HCT116 (cell line): Measurements from ENCODE around the gene CMBL. TPM values are rescaled to one million over a fixed set of nuclear protein-coding genes. Genes with fewer than 3 reads are reported as not detected.

ENCODE experiments used
- ATAC-seq: fragments of 200-7000 bp; cut with Tn5 transposase; 2 replicates; pipeline ENCODE4 v1.9.1; 2020; ENCODE audit warnings: mild to moderate bottlenecking, moderate library complexity
- BruUV-seq: library from RNA; stranded (reverse); fragments of 400-500 nt; replicated peaks from 2 replicates; lab custom pipeline; 2021; lab: Mats Ljungman, UMichigan
- CTCF ChIA-PET: fragments of 300-600 bp; sonication (Branson Sonifier 250); formaldehyde crosslinking; loops from one replicate; lab custom pipeline; 2021; ENCODE audit warnings: antibody characterized with exemption; lab: Charles Lee
- POLR2A ChIA-PET: fragments of 300-600, 350-600 bp; sonication (Branson Sonifier 250); formaldehyde crosslinking; loops from one replicate; lab custom pipeline; 2021; ENCODE audit warnings: antibody characterized with exemption; lab: Charles Lee
- RAD21 ChIA-PET, 2 experiments: fragments of 300-600 bp; sonication (Branson Sonifier 250); formaldehyde crosslinking; loops; one replicate each; lab custom pipeline; 2023; ENCODE audit warnings: low total read pairs in 2 of 2; ENCODE audit not compliant: uncharacterized antibody in 2 of 2, unreplicated experiment in 2 of 2, low non-redundant PET in 1 of 2; lab: Charles Lee
- DNase-seq: peaks from one replicate; pipeline ENCODE4 v3.0.0-alpha.2; 2010; ENCODE audit warnings: low read depth, low spot score
- H2AFZ ChIP-seq: fragments of 200-600 bp; shearing (Covaris generic), sonication (generic); 2 replicates; pipeline ENCODE4 v1.6.1; 2017; ENCODE audit warnings: low read depth, mixed run types, mixed read lengths, antibody characterized with exemption, low read length; ENCODE audit not compliant: poor library complexity, severe bottlenecking
- H3K27ac ChIP-seq: 2 replicates; pipeline ENCODE4 v1.5.1; 2012; ENCODE audit warnings: low read depth, low read length
- H3K27me3 ChIP-seq: fragments of 200-600 bp; sonication (generic); 2 replicates; pipeline ENCODE4 v1.6.1; 2016; ENCODE audit warnings: mixed run types, low read length, mixed read lengths; ENCODE audit not compliant: insufficient read depth
- H3K36me3 ChIP-seq, 2 experiments: fragments of 200-500 bp in 1 of 2; fragments of 200-600 bp in 1 of 2; sonication (Bioruptor generic) in 1 of 2; sonication (generic) in 1 of 2; 2 replicates each; pipeline versions ENCODE4 v1.5.1 to v1.6.1; 2014 to 2016; ENCODE audit warnings: low read length in 2 of 2, inconsistent platforms in 1 of 2, mixed read lengths in 1 of 2, mixed run types in 1 of 2; ENCODE audit not compliant: insufficient read depth in 2 of 2, control insufficient read depth in 1 of 2
- H3K4me1 ChIP-seq, 2 experiments: fragments of 200-600 bp in 1 of 2; sonication (generic) in 1 of 2; 2 replicates each; pipeline versions ENCODE4 v1.5.1 to v1.6.1; 2012 to 2017; ENCODE audit warnings: low read length in 2 of 2, inconsistent platforms in 1 of 2, mild to moderate bottlenecking in 1 of 2, mixed read lengths in 1 of 2, mixed run types in 1 of 2, moderate library complexity in 1 of 2; ENCODE audit not compliant: insufficient read depth in 2 of 2, control insufficient read depth in 1 of 2
- H3K4me2 ChIP-seq: fragments of 200-600 bp; sonication (generic); 2 replicates; pipeline ENCODE4 v1.6.1; 2017; ENCODE audit warnings: mixed run types, low read length, mixed read lengths
- H3K4me3 ChIP-seq, 2 experiments: fragments of 200-600 bp in 1 of 2; sonication (generic) in 1 of 2; replicated peaks in 1 of 2; 2 replicates each; pipeline ENCODE4 v1.5.1; 2011 to 2016; ENCODE audit warnings: low read length in 2 of 2, control low read depth in 1 of 2, low read depth in 1 of 2, mild to moderate bottlenecking in 1 of 2, mixed read lengths in 1 of 2, mixed run types in 1 of 2
- H3K79me2 ChIP-seq: fragments of 200-600 bp; sonication (generic); 2 replicates; pipeline ENCODE4 v1.6.1; 2017; ENCODE audit warnings: mild to moderate bottlenecking, mixed run types, low read length, moderate library complexity, mixed read lengths; ENCODE audit not compliant: insufficient read depth
- H3K9ac ChIP-seq: fragments of 200-600 bp; sonication (generic); 2 replicates; pipeline ENCODE4 v1.6.1; 2016; ENCODE audit warnings: low read length, mixed read lengths
- H3K9me2 ChIP-seq: fragments of 200-600 bp; sonication (generic), shearing (Covaris generic); 2 replicates; pipeline ENCODE4 v1.6.1; 2017; ENCODE audit warnings: mixed run types, mild to moderate bottlenecking, moderate library complexity; ENCODE audit not compliant: insufficient read depth
- H3K9me3 ChIP-seq, 2 experiments: fragments of 200-500 bp in 1 of 2; fragments of 200-600 bp in 1 of 2; sonication (Bioruptor generic) in 1 of 2; sonication (generic) in 1 of 2; 2 replicates each; pipeline ENCODE4 v1.6.1; 2014 to 2017; ENCODE audit warnings: low read length in 2 of 2, mixed read lengths in 2 of 2, inconsistent platforms in 1 of 2, low read depth in 1 of 2, mild to moderate bottlenecking in 1 of 2, mixed run types in 1 of 2, moderate library complexity in 1 of 2; ENCODE audit not compliant: control insufficient read depth in 1 of 2, insufficient read depth in 1 of 2
- H4K20me1 ChIP-seq: fragments of 200-600 bp; sonication (generic), shearing (Covaris generic); 2 replicates; pipeline ENCODE4 v1.6.1; 2017; ENCODE audit warnings: mixed run types, mild to moderate bottlenecking, moderate library complexity; ENCODE audit not compliant: insufficient read depth
- CBX3 ChIP-seq: IDR thresholded peaks from 2 replicates; pipeline ENCODE4 v1.6.1; 2012; ENCODE audit warnings: low read depth
- CTCF ChIP-seq, 3 experiments: fragments of 200-600 bp in 1 of 3; sonication (generic) in 1 of 3; IDR thresholded peaks in 2 of 3; conservative IDR thresholded peaks in 1 of 3; 2 replicates each; pipeline ENCODE4 v1.5.1; 2012 to 2017; ENCODE audit warnings: low read depth in 2 of 3, low read length in 2 of 3, antibody characterized with exemption in 1 of 3, borderline replicate concordance in 1 of 3, control low read depth in 1 of 3, mild to moderate bottlenecking in 1 of 3, mixed read lengths in 1 of 3, mixed run types in 1 of 3, moderate library complexity in 1 of 3; ENCODE audit not compliant: insufficient read depth in 1 of 3
- EGR1 ChIP-seq: IDR thresholded peaks from 2 replicates; pipeline ENCODE4 v1.6.1; 2012; ENCODE audit warnings: low read depth
- ELF1 ChIP-seq: IDR thresholded peaks from 2 replicates; pipeline ENCODE4 v1.6.1; 2012; ENCODE audit warnings: low read depth, borderline replicate concordance
- EZH2 ChIP-seq: fragments of 200-600 bp; sonication (generic); IDR thresholded peaks from 2 replicates; pipeline ENCODE4 v1.6.1; 2017; ENCODE audit warnings: antibody characterized with exemption, mixed run types
- MAX ChIP-seq: IDR thresholded peaks from 2 replicates; pipeline ENCODE4 v1.6.1; 2012
- SRF ChIP-seq: IDR thresholded peaks from 2 replicates; pipeline ENCODE4 v1.6.1; 2012; ENCODE audit warnings: low read depth
- TCF7L2 ChIP-seq: IDR thresholded peaks from 2 replicates; pipeline ENCODE4 v1.7.0; 2011; ENCODE audit warnings: borderline replicate concordance, inconsistent platforms; ENCODE audit not compliant: insufficient read depth, insufficient read length; ENCODE audit errors: extremely low read depth
- YY1 ChIP-seq: IDR thresholded peaks from 2 replicates; pipeline ENCODE4 v1.6.1; 2011; ENCODE audit warnings: low read length, low read depth, moderate library complexity, mild to moderate bottlenecking; ENCODE audit not compliant: insufficient replicate concordance; ENCODE audit errors: extremely low read depth
- ZNF274 ChIP-seq: fragments of 200-500 bp; sonication (Bioruptor generic); IDR thresholded peaks from 2 replicates; pipeline ENCODE4 v1.6.1; 2014; ENCODE audit warnings: mild to moderate bottlenecking, low read depth, low read length, inconsistent platforms
- intact Hi-C: fragments of 100-400 bp; cut with micrococcal nuclease; formaldehyde crosslinking; loops from 2 replicates; pipeline ENCODE4 v1.10.0; 2022
- total RNA-seq: library from RNA; stranded (reverse); gene quantifications from one replicate; pipeline ENCODE4 v1.2.1, GENCODE V29; 2021; ENCODE audit not compliant: unreplicated experiment

The CMBL gene
- total RNA-seq, 1 experiment from 2014 or later: 51.0 TPM

- TF ChIP-seq EZH2 (no peak), ZNF274 (no peak)
Observed at GRCh38 chr5:10339058-10339811, 31.5 kb upstream of the CMBL start (continued).

GRCh38 chr5:10338686-10339057 lies 31.0 kb upstream of the CMBL start:
- no peaks in the 10 kb centered on the region for H3K4me1 ChIP-seq
- H3K36me3 ChIP-seq: no peaks in the 10 kb centered on the region
- no peaks in the 10 kb centered on the region for H4K20me1 ChIP-seq
- H3K79me2 ChIP-seq: no peaks in the 10 kb centered on the region
- no peaks in the 10 kb centered on the region for H3K9me2 ChIP-seq
- BruUV-seq: no TSS peak
- CTCF ChIA-PET: no interaction called here
- no peaks in the 10 kb centered on the region for H3K9me3 ChIP-seq
- TF ChIP-seq CTCF (IDR thresholded peaks at IDR 0.05 in 2 of 3, conservative IDR thresholded peaks at IDR 0.05 in 1 of 3; ENCODE audit: borderline replicate concordance in 1 of 3, insufficient read depth in 1 of 3, low read depth in 2 of 3, low read length in 2 of 3) (no peak), CBX3 (no peak), ELF1 (no peak), SRF (no peak), MAX (no peak), EGR1 (no peak), YY1 (no peak), TCF7L2 (no peak)
- TF ChIP-seq, all 23 proteins: peak for 0
- ChIA-PET POLR2A (no interaction called here), RAD21 (no interaction called here)
- DNase-seq: no peak
- no peak overlapping the region for H3K4me2 ChIP-seq
- no peak for ATAC-seq
- no peak overlapping the region for H2AFZ ChIP-seq
- intact Hi-C loops: no loop called here
- no peak overlapping the region for H3K27ac ChIP-seq
- no peaks in the 10 kb centered on the region for H3K27me3 ChIP-seq
- no peak overlapping the region for H3K4me3 ChIP-seq
- no peak overlapping the region for H3K9ac ChIP-seq
